ENCODE data around the gene TAF1L.

GRCh38 chr9:32618261-32618660 is 17.2 kb downstream of the TAF1L start:
- no peak for TF ChIP-seq CTCF (IDR thresholded peaks at IDR 0.05)
- TF ChIP-seq POLR2AphosphoS5 (IDR thresholded peaks at IDR 0.05), result no peak
- no peak for TF ChIP-seq POLR2A (IDR thresholded peaks at IDR 0.05)
